ENCODE data around the gene CPSF4.
"Not testable (repeated sequence)": the region's sequence is repeated elsewhere in the genome, so short reads cannot be mapped to it uniquely, and the experiment has no call there.

CPSF4 gene

DNA sequence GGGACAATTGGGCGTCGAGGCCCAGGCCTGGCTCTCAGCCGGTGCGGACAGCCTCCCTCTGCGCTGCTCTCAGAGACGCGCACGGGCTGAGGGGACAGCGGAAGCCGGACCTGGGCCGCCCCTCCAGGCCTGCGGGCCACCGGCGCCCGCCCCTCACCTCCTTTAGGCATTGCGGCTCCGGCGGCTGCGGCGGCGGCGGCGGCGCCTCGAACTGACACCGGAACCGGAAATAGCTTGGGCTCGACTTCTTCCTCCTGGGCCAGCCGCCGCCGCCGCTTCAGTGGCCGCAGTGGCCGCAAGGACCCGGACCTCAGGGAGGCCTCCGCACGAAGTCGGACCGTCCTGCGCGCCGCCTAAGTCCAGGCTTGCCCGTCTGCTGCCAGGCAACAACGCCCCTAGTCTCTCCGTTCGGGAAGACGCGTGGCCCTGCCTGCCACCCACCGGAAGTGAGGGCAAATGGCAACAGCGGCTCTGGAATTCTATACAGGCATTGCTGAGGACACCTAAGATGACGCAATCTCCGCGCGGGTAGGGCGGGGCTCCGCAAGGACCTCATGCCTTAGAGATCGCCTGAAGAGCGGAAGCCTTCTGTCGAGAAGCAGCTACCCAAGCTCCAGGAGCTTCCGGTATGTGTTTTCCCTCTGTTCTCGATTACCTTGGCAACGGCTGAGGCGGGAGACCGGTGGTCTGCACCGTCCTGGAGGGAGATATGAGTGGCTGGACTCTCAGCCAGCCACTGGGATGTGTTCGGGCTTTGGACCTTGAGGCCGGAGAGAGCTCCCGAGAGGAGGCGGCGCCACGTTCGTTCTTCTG, 30.2 kb upstream of the CPSF4 start, which contains the start of the genes BUD31 and PDAP1:
Gene BUD31 (plus strand): TSS at position 591 of the 813 bp plus-strand sequence. CDS start 2,124 bp downstream, outside the sequence.
Gene PDAP1 (minus strand): TSS at position 219 of the 813 bp plus-strand sequence. CDS start 49 bp downstream, at position 170.
- peak; percentile 90 to 91 for DNase-seq (ENCODE audit: low read depth in 2 of 2)

DNA sequence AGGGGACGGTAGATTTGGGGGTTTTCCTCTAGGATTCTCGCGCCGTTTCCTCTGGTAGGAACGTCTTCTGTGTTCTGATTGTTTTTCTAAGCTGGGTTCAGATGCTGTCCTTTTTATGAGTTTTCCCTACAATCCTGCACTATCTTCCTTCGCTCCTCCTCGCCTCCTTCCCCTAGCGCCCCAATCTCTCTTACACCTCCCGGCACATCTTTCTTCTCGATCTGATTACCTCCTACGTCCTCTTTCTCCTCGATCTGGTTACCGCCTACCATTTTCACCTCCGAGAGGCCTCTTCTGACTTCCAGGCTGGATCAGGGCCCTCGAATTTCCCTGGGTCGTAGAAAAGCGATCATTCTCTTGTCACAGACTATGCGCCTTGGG, 29.6 kb upstream of the CPSF4 start:
- DNase-seq (ENCODE audit: low read depth in 2 of 2), result no peak

DNA sequence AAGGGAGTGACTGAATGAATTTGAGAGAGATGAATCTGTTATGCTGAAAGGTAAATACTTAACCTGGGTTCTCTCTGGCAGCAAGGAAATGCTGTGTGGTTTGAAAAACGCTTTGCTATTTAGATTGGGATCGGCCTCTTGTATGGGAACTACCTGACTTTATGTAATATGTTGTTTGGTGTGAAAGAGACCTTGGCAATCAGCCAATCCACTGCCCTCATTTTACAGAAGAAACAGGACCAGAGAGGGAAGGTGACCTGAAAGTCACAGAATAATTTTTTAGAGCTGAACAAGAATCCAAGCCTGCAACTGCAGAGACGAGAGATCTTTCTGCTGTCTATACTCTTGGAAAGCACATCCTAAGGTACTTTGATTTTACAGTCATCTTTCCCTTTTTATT, 28.9 kb upstream of the CPSF4 start:
- DNase-seq (ENCODE audit: low read depth in 2 of 2), result no peak

DNA sequence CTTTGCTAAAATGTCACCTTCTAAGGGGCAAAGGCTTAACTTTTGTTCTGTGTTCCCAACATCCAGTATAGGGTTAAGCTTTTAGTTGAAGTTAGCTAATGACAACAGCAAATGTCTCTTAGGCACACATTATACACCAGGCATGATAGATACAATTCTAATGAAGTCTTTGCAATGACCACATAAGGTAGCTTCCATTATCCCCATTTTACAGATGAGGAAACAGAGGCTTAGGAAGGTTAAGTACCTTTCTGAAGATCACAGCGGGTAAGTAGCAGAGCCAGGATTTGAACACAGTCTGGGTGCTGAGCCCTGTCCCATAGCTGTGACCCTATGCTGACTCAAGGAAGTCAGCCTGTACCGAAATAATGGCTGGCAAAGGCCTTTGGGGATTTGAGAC, 28.1 kb upstream of the CPSF4 start:
- DNase-seq (ENCODE audit: low read depth in 2 of 2), result no peak

DNA sequence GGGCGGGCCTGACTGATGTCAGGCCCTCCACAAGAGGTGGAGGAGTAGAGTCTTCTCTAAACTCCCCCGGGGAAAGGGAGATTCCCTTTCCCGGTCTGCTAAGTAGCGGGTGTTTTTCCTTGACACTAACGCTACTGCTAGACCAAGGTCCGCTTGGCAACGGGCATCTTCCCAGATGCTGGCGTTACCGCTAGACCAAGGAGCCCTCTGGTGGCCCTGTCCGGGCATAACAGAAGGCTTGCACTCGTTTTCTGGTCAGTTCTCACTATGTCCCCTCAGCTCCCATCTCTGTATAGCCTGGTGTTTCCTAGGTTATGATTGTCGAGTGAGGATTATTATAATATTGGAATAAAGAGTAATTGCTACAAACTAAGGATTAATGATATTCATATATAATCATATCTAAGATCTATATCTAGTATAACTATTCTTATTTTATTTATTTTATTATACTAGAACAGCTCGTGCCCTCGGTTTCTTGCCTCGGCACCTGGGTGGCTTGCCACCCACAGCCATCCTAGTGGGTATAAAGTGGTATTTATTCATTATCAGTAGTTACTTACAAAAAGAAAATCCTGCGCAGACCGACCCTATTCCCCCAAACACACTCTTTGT, 23.1 kb upstream of the CPSF4 start:
- DNase-seq (ENCODE audit: low read depth in 2 of 2), result not testable (repeated sequence)

DNA sequence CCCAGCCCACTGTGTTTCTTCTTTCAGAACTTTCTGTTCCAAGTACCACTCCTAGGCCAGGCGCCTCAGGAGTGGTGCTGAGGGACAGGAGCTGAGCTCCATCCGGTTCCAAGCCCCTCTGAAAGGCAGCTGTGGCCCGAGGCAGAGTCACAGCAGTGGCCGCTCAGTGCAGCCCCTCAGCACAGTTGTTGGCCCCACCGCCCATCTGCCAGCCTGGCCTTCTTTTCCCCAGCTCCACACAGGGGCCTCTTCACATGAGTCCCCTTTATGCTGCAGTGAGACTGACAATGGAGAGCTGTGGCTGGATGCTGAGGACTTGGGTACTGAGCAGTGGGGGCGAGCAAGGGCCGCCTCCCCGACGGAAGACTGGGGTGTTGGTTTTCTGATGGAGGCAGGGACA, 20.5 kb upstream of the CPSF4 start:
- no peak for DNase-seq (ENCODE audit: low read depth in 2 of 2)

DNA sequence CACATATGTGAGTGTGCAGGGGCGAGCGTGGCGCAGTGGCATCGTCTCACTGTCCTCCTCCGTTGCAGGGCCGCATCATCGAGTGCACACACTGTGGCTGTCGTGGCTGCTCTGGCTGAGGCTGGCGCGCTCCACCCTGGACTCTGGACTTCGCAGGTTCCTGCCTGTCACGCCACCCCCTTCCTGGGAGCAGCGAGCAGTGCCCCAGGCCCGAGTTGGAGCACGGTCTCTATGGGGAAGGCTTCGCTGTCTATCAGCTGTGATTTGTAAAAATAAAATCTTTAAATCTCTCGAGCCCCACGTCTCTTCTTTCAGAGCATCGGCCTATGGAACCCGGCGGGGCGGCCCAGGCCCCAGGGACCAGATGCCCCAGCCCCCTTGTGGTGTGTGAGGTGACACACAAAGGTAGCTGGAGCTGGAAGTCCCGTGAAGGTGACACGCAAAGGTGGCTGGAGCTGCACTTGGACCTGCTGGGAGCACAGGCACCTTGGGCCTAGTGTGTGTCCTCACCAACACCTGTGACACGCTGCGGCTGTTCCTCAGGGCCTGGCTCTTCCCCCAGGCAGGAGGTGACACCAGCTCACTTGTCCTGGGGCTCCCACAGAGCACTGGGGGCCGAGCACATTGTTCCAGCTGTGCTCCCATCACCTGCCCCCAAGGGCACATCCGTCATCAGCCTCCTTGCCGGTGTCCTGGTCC, 19.3 kb upstream of the CPSF4 start:
- DNase-seq (ENCODE audit: low read depth in 2 of 2), result no peak

DNA sequence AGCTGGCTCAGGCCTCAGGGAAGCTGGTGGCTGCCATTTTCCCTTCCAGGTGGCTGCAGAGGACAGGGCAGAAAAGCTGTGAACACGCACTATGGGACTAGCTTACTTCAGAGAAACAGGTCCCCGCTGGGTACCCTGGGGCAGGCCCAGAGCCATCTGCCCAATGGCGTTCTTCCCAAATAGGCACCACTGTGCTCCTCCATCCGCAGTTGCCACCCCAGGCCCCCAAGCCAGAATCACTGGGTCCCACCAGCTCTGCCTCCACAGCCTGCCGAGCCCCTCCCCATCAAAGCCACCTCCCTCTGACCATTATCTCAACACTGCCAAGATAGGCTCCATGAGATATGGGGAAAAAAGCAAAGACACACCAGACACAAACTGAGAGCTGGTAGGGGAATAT, 18.5 kb upstream of the CPSF4 start:
- no peak for DNase-seq (ENCODE audit: low read depth in 2 of 2)

DNA sequence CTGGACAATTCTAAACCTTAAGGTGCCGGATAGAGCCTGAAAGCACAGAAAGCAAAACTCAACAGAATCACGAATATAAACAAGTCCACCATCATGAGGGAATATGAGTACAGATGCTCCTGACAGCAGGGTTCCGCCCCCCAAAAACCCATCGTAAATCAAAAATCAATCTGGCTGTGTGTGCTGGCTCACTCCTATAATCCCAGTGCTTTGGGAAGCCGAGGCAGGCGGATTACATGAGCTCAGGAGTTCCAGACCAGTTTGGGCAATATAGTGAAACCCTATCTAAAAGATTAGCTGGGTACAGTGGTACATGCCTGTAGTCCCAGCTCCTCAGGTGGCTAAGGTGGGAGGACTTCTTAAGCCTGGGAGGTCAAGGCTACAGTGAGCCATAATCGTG, 17.8 kb upstream of the CPSF4 start:
- no peak for DNase-seq (ENCODE audit: low read depth in 2 of 2)

DNA sequence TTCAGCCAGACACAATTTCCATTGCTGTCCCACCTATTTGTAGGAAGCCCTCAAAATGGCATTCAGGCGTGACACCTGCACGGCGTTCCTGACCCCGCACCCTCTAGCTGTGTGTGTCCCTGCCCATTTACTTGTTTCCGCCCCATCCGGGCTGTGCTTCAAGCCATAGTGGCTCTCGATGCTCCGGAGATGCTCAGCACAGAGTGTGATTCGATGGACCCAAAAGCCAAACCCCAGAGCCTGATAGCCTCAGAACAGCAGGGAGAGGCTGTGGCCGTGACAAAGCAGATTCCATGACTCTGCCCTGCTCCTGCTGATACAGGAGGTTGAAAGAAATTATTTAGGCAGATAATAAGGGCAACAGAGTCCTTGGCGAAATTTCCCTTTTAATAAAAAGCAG, 16.6 kb upstream of the CPSF4 start:
- no peak for DNase-seq (ENCODE audit: low read depth in 2 of 2)

DNA sequence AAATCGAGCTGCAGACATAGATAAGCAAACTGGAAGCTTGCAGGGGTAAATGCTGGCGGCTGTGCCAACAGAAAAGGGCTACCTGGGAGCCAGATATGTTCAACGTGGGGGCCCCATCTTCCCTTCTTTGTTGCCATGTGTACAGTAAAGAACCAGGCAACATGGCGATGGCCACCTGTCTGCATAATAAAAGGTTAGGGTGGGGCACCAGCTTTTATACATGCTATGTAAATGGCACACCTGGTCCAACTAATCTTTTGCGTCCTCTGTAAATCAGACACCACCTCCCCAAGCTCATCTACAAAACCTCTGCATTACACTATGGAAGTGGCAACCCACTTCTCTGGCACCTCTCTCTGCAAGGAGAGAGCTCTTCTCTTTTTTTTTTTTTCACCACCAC, 16.1 kb upstream of the CPSF4 start:
- DNase-seq (ENCODE audit: low read depth in 2 of 2), result no peak

DNA sequence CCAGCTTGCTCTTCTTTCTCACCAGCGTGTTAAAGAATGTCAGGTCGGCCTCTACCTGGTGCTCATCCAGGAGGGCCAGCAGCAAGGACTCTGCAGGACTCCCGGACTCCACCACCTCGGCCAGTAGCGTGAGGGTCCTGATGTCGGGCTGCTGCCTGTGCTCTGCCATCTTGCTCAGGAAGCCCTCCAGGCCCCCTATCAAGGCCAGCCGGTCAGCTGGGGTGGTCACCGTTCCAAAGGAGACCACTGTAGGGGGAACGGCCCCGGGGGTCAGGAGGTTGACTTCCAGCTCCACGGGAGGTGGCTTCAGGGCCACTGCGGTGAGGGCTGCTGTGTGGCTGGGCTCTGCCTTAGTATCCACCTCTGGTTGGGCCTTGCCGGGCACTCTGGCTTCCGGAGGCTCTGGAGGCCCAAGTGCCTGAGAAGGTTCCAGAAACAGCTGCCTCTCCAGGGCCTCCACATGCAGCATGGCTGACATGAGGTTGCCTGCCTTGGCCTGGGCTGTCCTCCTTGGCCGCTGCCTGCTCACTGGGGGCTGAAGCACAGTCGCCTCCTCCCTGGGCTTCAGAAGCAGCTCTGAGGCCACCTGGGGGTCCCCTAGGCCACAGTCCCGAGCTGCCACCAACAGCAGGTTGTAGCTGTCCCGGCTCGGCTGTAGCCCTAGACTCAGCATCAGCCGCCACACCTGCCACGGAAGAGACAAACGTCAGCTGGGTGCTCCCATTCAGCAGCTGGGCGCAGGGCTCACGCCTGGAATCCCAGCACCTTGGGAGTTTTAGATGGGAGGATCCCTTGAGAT, 13.6 kb upstream of the CPSF4 start:
- no peak for DNase-seq (ENCODE audit: low read depth in 2 of 2)

DNA sequence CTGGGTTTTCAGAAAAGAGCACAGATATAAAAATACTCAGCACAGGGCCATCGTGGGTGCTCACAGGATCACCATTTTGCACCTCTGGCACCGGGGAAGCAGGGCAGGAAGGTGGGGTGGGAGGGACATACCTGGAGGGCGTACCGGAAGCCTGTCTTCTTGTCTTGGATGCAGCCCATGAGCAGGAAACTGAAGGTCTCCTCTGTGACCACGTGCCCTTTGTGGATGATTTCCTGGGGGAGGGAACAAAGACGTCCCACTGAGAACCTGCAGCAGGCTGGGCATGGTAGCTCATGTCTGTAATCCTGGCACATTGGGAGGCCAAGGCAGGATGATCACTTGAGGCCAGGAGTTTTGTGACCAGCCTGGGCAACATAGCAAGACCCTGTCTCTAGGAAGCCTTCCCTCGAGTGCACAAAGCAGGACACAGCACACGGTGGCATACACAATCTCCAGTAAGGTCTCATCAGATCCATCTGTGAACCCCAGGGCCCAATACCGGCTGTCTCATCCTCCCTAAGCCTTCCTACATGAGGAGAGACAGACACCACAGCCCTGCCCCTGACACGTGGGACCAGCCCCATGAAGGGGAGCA, 9.7 kb upstream of the CPSF4 start:
- no peak for DNase-seq (ENCODE audit: low read depth in 2 of 2)

DNA sequence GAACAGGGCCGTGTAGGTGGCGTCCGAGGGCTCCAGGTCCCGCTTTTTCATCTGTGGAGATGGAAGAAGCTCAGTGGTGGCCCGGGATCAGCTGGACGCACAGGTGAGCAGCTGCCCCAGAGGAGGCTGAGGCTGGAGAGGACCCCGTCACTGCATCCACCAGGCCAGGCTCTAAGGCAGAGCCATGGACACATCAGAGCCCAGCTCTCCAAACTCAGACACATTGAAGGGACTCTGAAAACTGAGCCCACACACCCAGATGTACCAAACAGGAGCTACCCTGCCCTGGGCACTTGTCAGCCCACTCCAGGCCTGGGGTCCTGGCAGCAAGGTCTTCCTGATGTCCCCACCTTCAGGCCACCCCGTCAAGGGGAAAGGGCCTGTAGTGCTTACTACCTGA, 9.0 kb upstream of the CPSF4 start:
- no peak for DNase-seq (ENCODE audit: low read depth in 2 of 2)

DNA sequence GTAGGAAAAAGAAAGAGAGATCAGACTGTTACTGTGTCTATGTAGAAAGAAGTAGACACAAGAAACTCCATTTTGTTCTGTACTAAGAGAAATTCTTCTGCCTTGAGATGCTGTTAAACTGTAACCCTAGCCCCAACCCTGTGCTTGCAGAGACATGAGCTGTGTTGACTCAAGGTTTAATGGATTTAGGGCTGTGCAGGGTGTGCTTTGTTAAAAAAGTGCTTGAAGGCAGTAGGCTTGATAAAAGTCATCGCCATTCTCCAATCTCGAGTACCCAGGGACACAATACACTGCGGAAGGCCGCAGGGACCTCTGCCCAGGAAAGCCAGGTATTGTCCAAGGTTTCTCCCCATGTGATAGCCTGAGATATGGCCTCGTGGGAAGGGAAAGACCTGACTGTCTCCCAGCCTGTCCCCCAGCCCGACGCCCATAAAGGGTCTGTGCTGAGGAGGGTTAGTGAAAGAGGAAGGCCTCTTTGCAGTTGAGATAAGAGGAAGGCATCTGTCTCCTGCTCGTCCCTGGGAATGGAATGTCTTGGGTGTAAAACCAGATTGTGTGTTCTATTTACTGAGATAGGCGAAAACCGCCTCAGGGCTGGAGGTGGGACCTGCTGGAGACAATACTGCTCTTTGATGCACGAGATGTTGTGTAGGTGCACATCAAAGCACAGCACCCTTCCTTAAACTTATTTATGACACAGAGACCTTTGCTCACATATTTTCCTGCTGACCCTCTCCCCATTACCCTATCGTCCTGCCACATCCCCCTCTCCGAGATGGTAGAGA, 6.8 kb upstream of the CPSF4 start:
- not testable (repeated sequence) for DNase-seq (ENCODE audit: low read depth in 2 of 2)

DNA sequence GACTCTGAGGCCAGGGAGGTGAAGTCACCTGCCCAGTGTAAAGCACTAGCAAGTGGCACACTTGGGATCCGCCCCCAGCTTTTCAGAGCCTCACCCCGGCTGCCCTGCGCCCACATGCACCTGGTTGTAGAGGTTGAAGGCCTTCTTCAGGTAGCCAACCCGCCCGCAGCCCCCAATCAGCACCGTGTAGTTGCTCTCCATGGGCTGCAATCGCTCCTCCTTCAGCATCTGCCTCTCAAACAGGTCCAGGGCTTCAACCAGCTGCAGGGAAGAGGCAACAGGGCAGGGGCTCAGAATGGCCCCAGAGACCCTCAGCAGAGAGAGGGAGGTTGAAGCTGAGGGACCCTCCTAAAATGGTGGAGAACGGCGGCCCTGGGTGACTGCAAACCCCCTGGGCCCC, 5.6 kb upstream of the CPSF4 start:
- DNase-seq (ENCODE audit: low read depth in 2 of 2), result no peak

DNA sequence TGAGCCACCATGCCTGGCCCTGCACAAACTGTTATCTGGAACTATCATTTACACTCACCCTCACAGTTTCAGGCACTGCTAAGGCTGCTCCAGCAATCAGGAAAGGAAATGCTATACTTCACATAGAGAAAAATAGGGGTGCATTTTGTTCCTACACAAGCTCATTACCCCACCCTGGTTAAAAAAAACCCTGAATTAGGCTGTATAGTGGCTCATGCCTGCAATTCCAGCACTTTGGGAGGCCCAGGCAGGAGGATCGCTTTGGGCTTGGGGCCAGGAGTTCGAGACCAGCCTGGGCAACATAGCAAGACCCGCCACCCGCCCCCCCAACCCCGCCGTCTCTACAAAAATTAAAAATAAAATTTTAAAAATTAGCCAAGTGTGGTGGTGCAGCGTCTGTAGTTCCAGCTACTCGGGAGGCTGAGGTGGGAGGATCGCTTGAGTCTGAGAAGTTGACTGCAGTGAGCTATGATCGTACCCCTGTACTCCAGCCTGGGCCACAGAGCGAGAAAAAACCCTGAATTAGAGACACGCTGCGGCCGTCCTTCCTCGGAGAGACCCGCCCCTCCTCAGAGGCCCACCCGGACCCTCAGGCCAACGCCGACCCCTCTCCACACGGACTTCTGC, 684 bp upstream of the CPSF4 start:
- no peak for DNase-seq (ENCODE audit: low read depth in 2 of 2)

DNA sequence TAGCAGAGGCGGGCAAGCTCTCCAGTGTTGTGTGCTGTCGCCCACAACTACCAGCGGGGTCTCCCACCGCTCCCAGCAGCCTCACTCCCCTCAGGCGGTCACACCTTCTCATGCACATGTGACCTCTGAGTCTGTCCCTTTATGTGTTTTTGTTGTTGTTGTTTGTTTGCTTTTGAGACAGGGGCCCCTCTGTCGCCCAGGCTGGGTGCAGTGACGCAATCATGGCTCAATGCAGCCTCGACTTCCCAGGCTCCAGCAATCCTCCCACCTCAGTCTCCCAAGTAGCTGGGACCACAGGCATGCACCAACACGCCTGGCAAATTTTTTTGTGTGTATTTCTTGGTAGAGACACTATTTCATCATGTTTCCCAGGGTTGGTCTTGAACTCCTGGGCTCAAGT, 1.5 kb downstream of the CPSF4 start:
- no peak for DNase-seq (ENCODE audit: low read depth in 2 of 2)

DNA sequence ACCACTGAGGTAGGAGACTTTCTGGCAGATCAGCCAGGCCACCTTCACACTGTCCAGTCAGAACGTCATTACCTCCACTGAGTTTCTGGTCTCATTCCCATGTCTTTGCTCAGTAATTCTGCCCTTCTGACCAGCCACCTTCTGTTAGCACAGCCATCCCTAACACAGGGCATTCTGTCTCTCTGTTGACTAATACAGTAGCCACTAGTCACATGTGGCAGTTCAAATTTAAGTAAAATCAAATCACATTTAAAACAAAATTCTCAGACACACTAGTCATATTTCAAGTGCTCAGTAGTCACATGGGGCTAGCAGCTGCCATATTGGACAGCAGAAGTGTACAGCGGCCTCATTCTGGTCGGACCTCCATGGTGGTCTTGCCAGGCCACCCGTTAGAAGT, 7.4 kb downstream of the CPSF4 start:
- no peak for DNase-seq (ENCODE audit: low read depth in 2 of 2)

DNA sequence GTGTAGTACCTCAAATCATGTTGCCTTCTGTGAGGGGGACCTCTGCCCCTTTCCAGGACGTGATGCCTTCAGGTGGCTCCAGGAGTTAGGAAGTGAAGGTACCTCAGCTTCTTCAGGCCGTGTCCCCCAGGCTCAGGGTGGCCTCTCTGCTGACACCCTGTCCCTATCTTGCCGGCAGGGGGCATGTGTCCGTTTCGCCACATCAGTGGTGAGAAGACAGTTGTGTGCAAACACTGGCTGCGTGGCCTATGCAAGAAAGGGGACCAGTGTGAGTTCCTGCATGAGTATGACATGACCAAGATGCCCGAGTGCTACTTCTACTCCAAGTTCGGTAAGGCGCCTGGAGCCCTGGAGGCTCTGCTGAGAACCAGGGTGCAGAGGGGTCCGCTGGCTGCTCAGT, 9.2 kb downstream of the CPSF4 start:
- DNase-seq (ENCODE audit: low read depth in 2 of 2), result no peak
